CD4-positive, alpha-beta T cell (primary cell): ENCODE data around the gene EXOSC2. TPM values are rescaled to one million over a fixed set of nuclear protein-coding genes. Genes with fewer than 3 reads are reported as not detected.

ENCODE experiments used
- ATAC-seq: fragments of 200-7000 bp; cut with Tn5 transposase; one replicate; pipeline ENCODE4 v1.10.0; 2022; ENCODE audit warnings: mild to moderate bottlenecking; ENCODE audit not compliant: poor library complexity
- CTCF ChIA-PET: fragments of 350-600 bp; sonication (Branson Sonifier 250); formaldehyde crosslinking; loops from one replicate; lab custom pipeline; 2021; ENCODE audit warnings: antibody characterized with exemption, inconsistent platforms; lab: Charles Lee
- POLR2A ChIA-PET: fragments of 350-600 bp; sonication (Branson Sonifier 250); formaldehyde crosslinking; loops from one replicate; lab custom pipeline; 2021; ENCODE audit warnings: antibody characterized with exemption, inconsistent platforms; lab: Charles Lee
- DNase-seq, 14 experiments: peaks; one replicate each; pipeline ENCODE4 v3.0.0-alpha.2; 2013 to 2020; ENCODE audit warnings: mixed read lengths in 2 of 14
- H3K27ac ChIP-seq, 2 donors: one replicate each; pipeline versions ENCODE4 v1.5.1 to v1.7.0; 2013; ENCODE audit warnings: low read length in 2 of 2, low read depth in 1 of 2, mild to moderate bottlenecking in 1 of 2
- H3K27me3 ChIP-seq, 2 experiments: 1 replicate in 1 of 2; 2 replicates in 1 of 2; pipeline versions ENCODE4 v1.6.1 to v1.7.0; 2013; ENCODE audit warnings: low read length in 2 of 2, control low read depth in 1 of 2, mild to moderate bottlenecking in 1 of 2, moderate library complexity in 1 of 2; ENCODE audit not compliant: insufficient read depth in 2 of 2, control insufficient read depth in 1 of 2
- H3K36me3 ChIP-seq: one replicate; pipeline ENCODE4 v1.6.1; 2013; ENCODE audit warnings: low read length, control low read depth; ENCODE audit not compliant: insufficient read depth
- H3K4me1 ChIP-seq: one replicate; pipeline ENCODE4 v1.6.1; 2013; ENCODE audit warnings: low read length, control low read depth; ENCODE audit not compliant: insufficient read depth
- H3K4me3 ChIP-seq: one replicate; pipeline ENCODE4 v1.5.1; 2013; ENCODE audit warnings: mild to moderate bottlenecking, low read length, moderate library complexity
- H3K9me3 ChIP-seq, 2 experiments: 1 replicate in 1 of 2; 2 replicates in 1 of 2; pipeline versions ENCODE4 v1.6.1 to v1.7.0; 2013; ENCODE audit warnings: low read length in 2 of 2, mild to moderate bottlenecking in 2 of 2, control low read depth in 1 of 2, moderate library complexity in 1 of 2; ENCODE audit not compliant: control insufficient read depth in 1 of 2, insufficient read depth in 1 of 2
- H3K27ac Mint-ChIP-seq: one replicate; pipeline ENCODE4 v1.8.0; 2020; ENCODE audit warnings: mixed read lengths
- H3K27me3 Mint-ChIP-seq: one replicate; pipeline ENCODE4 v1.8.0; 2021; ENCODE audit warnings: mixed read lengths
- H3K36me3 Mint-ChIP-seq: one replicate; pipeline ENCODE4 v1.8.0; 2021; ENCODE audit warnings: low read depth, mixed read lengths
- H3K4me1 Mint-ChIP-seq: one replicate; pipeline ENCODE4 v1.8.0; 2021; ENCODE audit warnings: low read depth, mixed read lengths
- H3K4me3 Mint-ChIP-seq: one replicate; pipeline ENCODE4 v1.8.0; 2020; ENCODE audit warnings: mild to moderate bottlenecking, mixed read lengths
- H3K9me3 Mint-ChIP-seq: one replicate; pipeline ENCODE4 v1.8.0; 2020; ENCODE audit warnings: mixed read lengths
- CTCF ChIP-seq: fragments of 200-600 bp; IDR thresholded peaks from one replicate; pipeline ENCODE4 v1.8.0; 2022; ENCODE audit warnings: antibody characterized with exemption, mild to moderate bottlenecking
- intact Hi-C, 2 experiments: fragments of 100-400 bp; cut with DNase I in 1 of 2; cut with micrococcal nuclease in 1 of 2; formaldehyde crosslinking; loops; one replicate each; pipeline versions ENCODE4 v1.15.1 to v1.9.0; 2023 to 2025; cut with DNase I, micrococcal nuclease
- total RNA-seq, 174 experiments: library from RNA in 2 of 174; stranded (reverse) in 2 of 174; gene quantifications; one replicate each; pipeline ENCODE4 v1.2.3 and lab custom pipeline; 2021 to 2026

The EXOSC2 gene
- total RNA-seq, 2 experiments from 2014 or later, result 49.2 to 50.2 TPM

GRCh38 chr9:130739081-130739480 lies 45.5 kb downstream of the EXOSC2 start:
- Mint-ChIP-seq H3K27me3 (no peaks in the 10 kb centered on the region), H3K9me3 (no peaks in the 10 kb centered on the region), H3K4me1 (peaks cover 19% of the 10 kb centered on the region), H3K4me3 (no peak overlapping the region), H3K27ac (no peak overlapping the region), H3K36me3 (peaks cover 6% of the 10 kb centered on the region)
- DNase-seq (no peak), ATAC-seq (no peak)
- Histone ChIP-seq H3K27me3 (no peaks in the 10 kb centered on the region), H3K36me3 (no peaks in the 10 kb centered on the region), H3K27ac (no peak overlapping the region), H3K9me3 (no peaks in the 10 kb centered on the region), H3K4me1 (no peaks in the 10 kb centered on the region), H3K4me3 (no peak overlapping the region)
- ChIA-PET POLR2A (no interaction called here), CTCF (no interaction called here)
- TF ChIP-seq CTCF, result no peak
- intact Hi-C loops, result no loop called here

GRCh38 chr9:130740218-130741023 lies 46.8 kb downstream of the EXOSC2 start:
- Mint-ChIP-seq H3K9me3 (no peaks in the 10 kb centered on the region), H3K27me3 (no peaks in the 10 kb centered on the region), H3K4me3 (no peak overlapping the region), H3K27ac (no peak overlapping the region), H3K36me3 (peaks cover 6% of the 10 kb centered on the region), H3K4me1 (peaks cover 19% of the 10 kb centered on the region)
- POLR2A ChIA-PET, result no interaction called here
- no peak for TF ChIP-seq CTCF
- Histone ChIP-seq H3K27me3 (no peaks in the 10 kb centered on the region), H3K4me3 (no peak overlapping the region), H3K4me1 (no peaks in the 10 kb centered on the region), H3K27ac (no peak overlapping the region), H3K9me3 (no peaks in the 10 kb centered on the region), H3K36me3 (no peaks in the 10 kb centered on the region)
- CTCF ChIA-PET, result no interaction called here
- no peak for DNase-seq
- intact Hi-C loops, result no loop called here
- no peak for ATAC-seq

- ChIA-PET CTCF (no interaction called here), POLR2A (no interaction called here)
- Mint-ChIP-seq H3K9me3 (no peaks in the 10 kb centered on the region), H3K4me1 (peaks cover 19% of the 10 kb centered on the region), H3K36me3 (peaks cover 6% of the 10 kb centered on the region), H3K27me3 (no peaks in the 10 kb centered on the region), H3K4me3 (no peak overlapping the region), H3K27ac (no peak overlapping the region)
- intact Hi-C loops, result no loop called here
- no peak for ATAC-seq
- no peak for TF ChIP-seq CTCF
- Histone ChIP-seq H3K36me3 (no peaks in the 10 kb centered on the region), H3K4me3 (no peak overlapping the region), H3K27ac (no peak overlapping the region), H3K4me1 (no peaks in the 10 kb centered on the region), H3K27me3 (no peaks in the 10 kb centered on the region), H3K9me3 (no peaks in the 10 kb centered on the region)
- DNase-seq, result no peak
Measured at GRCh38 chr9:130741024-130741305, 47.4 kb downstream of the EXOSC2 start.
